IMR-90 (cell line): ENCODE results near the gene MEGF6.

ENCODE experiments used
- CEBPB ChIP-seq: IDR thresholded peaks from 2 replicates; pipeline ENCODE4 v1.6.1; 2012; ENCODE audit warnings: low read depth, low read length, improper control_type of control experiment
- FOS ChIP-seq: fragments of 150-350 bp; IDR thresholded peaks from 2 replicates; pipeline ENCODE4 v1.6.1; 2016; ENCODE audit warnings: low read depth, low read length
- MXI1 ChIP-seq: IDR thresholded peaks from 2 replicates; pipeline ENCODE4 v1.6.1; 2012; ENCODE audit warnings: low read depth, mild to moderate bottlenecking, low read length, moderate library complexity, borderline replicate concordance
- POLR2A ChIP-seq: IDR thresholded peaks from 2 replicates; pipeline ENCODE4 v1.6.1; 2012; ENCODE audit warnings: mild to moderate bottlenecking, low read depth, low read length
- RFX5 ChIP-seq: IDR thresholded peaks from 2 replicates; pipeline ENCODE4 v1.8.0; 2012; ENCODE audit warnings: low read depth, mild to moderate bottlenecking, low read length, moderate library complexity
- TF ChIP-seq, protein P1 (sequence below): fragments of 150-350 bp; IDR thresholded peaks from 2 replicates; pipeline ENCODE4 v1.6.1; 2016; ENCODE audit warnings: low read depth, mild to moderate bottlenecking, low read length, moderate library complexity, borderline replicate concordance
- TF ChIP-seq, protein P2 (sequence below): conservative IDR thresholded peaks from 2 replicates; pipeline ENCODE4 v1.5.1; 2012; ENCODE audit warnings: mild to moderate bottlenecking, low read depth, low read length, improper control_type of control experiment
- TF ChIP-seq, protein P3 (sequence below): fragments of 150-350 bp; IDR thresholded peaks from 2 replicates; pipeline ENCODE4 v1.6.1; 2017; ENCODE audit warnings: mild to moderate bottlenecking, antibody characterized with exemption, low read length, low read depth

DNA sequence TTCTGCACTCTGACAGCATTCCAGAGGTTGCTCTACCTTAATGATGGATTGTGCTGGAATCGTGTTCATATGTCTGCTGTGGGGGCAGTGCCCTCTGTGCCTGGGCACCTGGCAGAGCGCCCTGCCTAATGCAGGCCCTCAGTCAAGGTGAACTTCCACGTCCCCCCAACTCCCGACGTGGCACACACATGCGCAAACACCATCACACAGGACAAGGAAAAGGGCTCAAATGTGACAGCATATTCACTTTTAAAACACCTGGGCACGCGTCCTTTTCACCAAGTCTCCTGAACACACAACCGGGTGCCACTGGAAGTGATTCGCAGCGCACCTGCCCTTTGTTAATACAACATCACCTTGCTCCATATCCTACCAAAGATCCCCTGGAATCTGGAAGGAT, 25.2 kb upstream of the MEGF6 start:
- TF ChIP-seq CEBPB = no peak
- TF ChIP-seq, protein P1, sequence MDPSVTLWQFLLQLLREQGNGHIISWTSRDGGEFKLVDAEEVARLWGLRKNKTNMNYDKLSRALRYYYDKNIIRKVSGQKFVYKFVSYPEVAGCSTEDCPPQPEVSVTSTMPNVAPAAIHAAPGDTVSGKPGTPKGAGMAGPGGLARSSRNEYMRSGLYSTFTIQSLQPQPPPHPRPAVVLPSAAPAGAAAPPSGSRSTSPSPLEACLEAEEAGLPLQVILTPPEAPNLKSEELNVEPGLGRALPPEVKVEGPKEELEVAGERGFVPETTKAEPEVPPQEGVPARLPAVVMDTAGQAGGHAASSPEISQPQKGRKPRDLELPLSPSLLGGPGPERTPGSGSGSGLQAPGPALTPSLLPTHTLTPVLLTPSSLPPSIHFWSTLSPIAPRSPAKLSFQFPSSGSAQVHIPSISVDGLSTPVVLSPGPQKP = no peak
- TF ChIP-seq, protein P2, sequence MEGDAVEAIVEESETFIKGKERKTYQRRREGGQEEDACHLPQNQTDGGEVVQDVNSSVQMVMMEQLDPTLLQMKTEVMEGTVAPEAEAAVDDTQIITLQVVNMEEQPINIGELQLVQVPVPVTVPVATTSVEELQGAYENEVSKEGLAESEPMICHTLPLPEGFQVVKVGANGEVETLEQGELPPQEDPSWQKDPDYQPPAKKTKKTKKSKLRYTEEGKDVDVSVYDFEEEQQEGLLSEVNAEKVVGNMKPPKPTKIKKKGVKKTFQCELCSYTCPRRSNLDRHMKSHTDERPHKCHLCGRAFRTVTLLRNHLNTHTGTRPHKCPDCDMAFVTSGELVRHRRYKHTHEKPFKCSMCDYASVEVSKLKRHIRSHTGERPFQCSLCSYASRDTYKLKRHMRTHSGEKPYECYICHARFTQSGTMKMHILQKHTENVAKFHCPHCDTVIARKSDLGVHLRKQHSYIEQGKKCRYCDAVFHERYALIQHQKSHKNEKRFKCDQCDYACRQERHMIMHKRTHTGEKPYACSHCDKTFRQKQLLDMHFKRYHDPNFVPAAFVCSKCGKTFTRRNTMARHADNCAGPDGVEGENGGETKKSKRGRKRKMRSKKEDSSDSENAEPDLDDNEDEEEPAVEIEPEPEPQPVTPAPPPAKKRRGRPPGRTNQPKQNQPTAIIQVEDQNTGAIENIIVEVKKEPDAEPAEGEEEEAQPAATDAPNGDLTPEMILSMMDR = no peak
- TF ChIP-seq POLR2A = no peak
- no peak for TF ChIP-seq RFX5
- TF ChIP-seq, protein P3, sequence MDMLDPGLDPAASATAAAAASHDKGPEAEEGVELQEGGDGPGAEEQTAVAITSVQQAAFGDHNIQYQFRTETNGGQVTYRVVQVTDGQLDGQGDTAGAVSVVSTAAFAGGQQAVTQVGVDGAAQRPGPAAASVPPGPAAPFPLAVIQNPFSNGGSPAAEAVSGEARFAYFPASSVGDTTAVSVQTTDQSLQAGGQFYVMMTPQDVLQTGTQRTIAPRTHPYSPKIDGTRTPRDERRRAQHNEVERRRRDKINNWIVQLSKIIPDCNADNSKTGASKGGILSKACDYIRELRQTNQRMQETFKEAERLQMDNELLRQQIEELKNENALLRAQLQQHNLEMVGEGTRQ = no peak
- no peak for TF ChIP-seq MXI1
- no peak for TF ChIP-seq FOS
